ENCODE measurements around the gene NKIRAS2.

The NKIRAS2 gene

GRCh38 chr17:42061646-42062487 is 42.0 kb downstream of the NKIRAS2 start:
- no peak overlapping the region for H3K4me3 ChIP-seq (replicated peaks in 1 of 2; ENCODE audit: low read depth in 2 of 2, low read length in 2 of 2)
- DNase-seq (ENCODE audit: low read depth in 2 of 2), result no peak
- TF ChIP-seq, protein P1, sequence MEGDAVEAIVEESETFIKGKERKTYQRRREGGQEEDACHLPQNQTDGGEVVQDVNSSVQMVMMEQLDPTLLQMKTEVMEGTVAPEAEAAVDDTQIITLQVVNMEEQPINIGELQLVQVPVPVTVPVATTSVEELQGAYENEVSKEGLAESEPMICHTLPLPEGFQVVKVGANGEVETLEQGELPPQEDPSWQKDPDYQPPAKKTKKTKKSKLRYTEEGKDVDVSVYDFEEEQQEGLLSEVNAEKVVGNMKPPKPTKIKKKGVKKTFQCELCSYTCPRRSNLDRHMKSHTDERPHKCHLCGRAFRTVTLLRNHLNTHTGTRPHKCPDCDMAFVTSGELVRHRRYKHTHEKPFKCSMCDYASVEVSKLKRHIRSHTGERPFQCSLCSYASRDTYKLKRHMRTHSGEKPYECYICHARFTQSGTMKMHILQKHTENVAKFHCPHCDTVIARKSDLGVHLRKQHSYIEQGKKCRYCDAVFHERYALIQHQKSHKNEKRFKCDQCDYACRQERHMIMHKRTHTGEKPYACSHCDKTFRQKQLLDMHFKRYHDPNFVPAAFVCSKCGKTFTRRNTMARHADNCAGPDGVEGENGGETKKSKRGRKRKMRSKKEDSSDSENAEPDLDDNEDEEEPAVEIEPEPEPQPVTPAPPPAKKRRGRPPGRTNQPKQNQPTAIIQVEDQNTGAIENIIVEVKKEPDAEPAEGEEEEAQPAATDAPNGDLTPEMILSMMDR (IDR thresholded peaks at IDR 0.05; ENCODE audit: low read depth, low read length), result no peak

DNA sequence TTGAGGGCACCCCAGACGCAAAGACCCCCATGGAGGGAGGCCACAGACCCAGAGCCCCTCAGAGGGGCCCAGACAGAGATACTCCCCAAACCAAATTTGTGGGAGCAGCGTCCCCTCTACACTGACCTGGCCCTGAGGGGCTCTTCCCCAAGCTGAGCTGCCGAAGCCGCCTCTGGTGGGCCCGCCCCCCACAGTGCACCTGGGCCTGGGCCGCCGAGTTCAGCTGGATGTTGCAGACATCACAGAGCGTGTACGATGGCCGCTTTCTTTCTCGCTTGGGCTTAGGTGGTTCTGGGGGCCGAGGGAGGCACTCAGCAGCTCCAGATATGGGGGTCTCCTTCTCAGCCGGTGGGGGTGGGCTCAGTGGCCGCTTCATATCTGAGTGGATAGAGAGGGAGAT is 42.8 kb downstream of the NKIRAS2 start:
- TF ChIP-seq, protein P1 (IDR thresholded peaks at IDR 0.05; ENCODE audit: low read depth, low read length), result no peak
- no peak overlapping the region for H3K4me3 ChIP-seq (replicated peaks in 1 of 2; ENCODE audit: low read depth in 2 of 2, low read length in 2 of 2)
- no peak for DNase-seq (ENCODE audit: low read depth in 2 of 2)

GRCh38 chr17:42065201-42065600 is 45.3 kb downstream of the NKIRAS2 start:
- H3K4me3 ChIP-seq (replicated peaks in 1 of 2; ENCODE audit: low read depth in 2 of 2, low read length in 2 of 2), result no peak overlapping the region
- TF ChIP-seq, protein P1 (IDR thresholded peaks at IDR 0.05; ENCODE audit: low read depth, low read length), result no peak
- no peak for DNase-seq (ENCODE audit: low read depth in 2 of 2)

DNA sequence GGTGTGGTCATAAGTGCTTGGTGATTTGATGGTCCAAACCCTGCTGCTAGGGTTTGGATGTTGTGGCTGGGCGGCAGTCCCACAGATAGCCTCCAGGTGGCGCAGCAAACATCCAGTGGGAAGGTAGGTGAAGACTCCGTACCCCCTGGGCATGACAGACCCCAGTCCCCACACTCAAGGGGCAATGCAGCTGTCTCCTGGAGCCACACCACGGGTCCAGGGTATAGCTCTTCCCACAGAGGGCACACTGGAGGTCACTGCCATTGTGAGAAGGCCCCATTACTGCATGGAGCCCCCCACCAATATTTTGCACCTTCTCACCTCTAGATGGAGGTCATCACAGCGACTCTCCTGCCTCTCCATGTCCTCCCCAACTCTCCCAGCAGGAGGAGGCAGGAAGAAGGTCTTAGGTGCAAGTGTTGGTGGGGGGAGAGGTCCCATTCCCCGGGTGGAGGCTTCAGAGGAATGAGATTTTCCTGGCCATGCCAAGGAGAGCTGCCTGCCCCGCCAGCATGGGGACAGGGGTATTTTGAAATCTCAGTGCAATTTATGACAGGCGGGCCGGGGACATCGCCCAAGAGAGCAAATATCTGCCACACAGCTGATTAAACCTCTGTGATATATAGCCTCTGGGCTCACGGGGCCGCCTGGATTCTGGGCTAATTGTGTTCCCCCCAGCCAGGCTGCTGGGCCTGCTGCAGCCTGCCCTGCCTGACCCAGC is 47.6 kb downstream of the NKIRAS2 start:
- DNase-seq (ENCODE audit: low read depth in 2 of 2), result peak; percentile 46 to 56
- TF ChIP-seq, protein P1 (IDR thresholded peaks at IDR 0.05; ENCODE audit: low read depth, low read length), result peak; percentile 95
- H3K4me3 ChIP-seq (replicated peaks in 1 of 2; ENCODE audit: low read depth in 2 of 2, low read length in 2 of 2), result no peak overlapping the region

DNA sequence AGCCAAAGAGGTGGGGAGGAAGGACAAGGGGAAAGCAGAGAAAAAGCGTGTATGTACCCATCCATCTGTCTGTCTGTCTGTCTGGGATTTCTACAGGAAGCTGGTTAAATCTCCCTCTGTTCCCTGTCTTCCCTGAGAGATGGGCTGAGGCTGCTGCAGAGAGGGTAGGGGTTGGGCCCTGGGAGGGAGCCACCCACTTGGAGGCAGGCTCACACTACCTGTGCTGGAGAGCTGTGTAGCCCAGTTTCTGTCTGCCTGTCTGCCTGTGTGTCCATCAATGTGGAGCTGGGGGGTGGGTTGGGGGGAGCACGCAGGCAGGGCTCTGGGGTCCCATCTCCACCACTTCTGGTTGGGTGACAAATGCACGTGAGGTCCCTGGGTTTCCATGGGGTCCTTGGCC is 49.1 kb downstream of the NKIRAS2 start:
- no peak for DNase-seq (ENCODE audit: low read depth in 2 of 2)
- H3K4me3 ChIP-seq (replicated peaks in 1 of 2; ENCODE audit: low read depth in 2 of 2, low read length in 2 of 2), result no peak overlapping the region
- TF ChIP-seq, protein P1 (IDR thresholded peaks at IDR 0.05; ENCODE audit: low read depth, low read length), result no peak

DNA sequence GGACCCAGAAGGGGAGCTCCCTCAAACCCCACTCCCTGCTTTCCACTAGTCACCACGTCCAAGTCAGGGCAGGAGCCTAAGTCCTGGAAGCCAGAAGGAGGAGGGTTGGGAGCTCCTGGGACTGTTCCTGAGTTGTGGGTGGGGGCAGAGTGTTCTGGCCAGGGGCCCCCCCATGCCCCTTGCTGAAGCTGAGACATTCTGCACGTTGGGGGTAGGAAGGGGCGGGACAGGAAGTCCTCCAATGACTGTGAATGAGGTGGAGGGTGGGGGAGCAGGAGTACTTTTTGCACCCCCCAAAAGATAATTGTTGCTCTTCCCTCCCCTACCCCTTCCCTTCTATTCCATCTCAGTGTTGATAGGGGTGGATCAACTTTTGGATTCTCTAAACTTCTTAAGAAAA is 51.9 kb downstream of the NKIRAS2 start:
- no peak overlapping the region for H3K4me3 ChIP-seq (replicated peaks in 1 of 2; ENCODE audit: low read depth in 2 of 2, low read length in 2 of 2)
- DNase-seq (ENCODE audit: low read depth in 2 of 2), result no peak
- TF ChIP-seq, protein P1 (IDR thresholded peaks at IDR 0.05; ENCODE audit: low read depth, low read length), result no peak

Measured in cardiac fibroblast (primary cell).